ENCODE measurements around the gene DPH7.

- TF ChIP-seq EZH2 (IDR thresholded peaks at IDR 0.05; ENCODE audit: insufficient read depth, low read length): no peak
- TF ChIP-seq, protein P1, sequence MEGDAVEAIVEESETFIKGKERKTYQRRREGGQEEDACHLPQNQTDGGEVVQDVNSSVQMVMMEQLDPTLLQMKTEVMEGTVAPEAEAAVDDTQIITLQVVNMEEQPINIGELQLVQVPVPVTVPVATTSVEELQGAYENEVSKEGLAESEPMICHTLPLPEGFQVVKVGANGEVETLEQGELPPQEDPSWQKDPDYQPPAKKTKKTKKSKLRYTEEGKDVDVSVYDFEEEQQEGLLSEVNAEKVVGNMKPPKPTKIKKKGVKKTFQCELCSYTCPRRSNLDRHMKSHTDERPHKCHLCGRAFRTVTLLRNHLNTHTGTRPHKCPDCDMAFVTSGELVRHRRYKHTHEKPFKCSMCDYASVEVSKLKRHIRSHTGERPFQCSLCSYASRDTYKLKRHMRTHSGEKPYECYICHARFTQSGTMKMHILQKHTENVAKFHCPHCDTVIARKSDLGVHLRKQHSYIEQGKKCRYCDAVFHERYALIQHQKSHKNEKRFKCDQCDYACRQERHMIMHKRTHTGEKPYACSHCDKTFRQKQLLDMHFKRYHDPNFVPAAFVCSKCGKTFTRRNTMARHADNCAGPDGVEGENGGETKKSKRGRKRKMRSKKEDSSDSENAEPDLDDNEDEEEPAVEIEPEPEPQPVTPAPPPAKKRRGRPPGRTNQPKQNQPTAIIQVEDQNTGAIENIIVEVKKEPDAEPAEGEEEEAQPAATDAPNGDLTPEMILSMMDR (IDR thresholded peaks at IDR 0.05; ENCODE audit: insufficient read depth, low read depth, low read length): no peak
These were observed 9.6 kb upstream of the DPH7 start for GRCh38 chr9:137588311-137588710.
